PC-9 (cell line): ENCODE results near the gene PFDN4. TPM values are rescaled to one million over a fixed set of nuclear protein-coding genes. Genes with fewer than 3 reads are reported as not detected.
"Not testable (repeated sequence)": the region's sequence is repeated elsewhere in the genome, so short reads cannot be mapped to it uniquely, and the experiment has no call there.

Experiments used
- BruUV-seq: library from RNA; stranded (reverse); fragments of 400-500 nt; replicated peaks from 2 replicates; lab custom pipeline; 2021; lab: Mats Ljungman, UMichigan
- CTCF ChIA-PET: fragments of 300-600 bp; sonication (Branson Sonifier 250); formaldehyde crosslinking; loops from one replicate; lab custom pipeline; 2022; ENCODE audit warnings: antibody characterized with exemption; lab: Charles Lee
- POLR2A ChIA-PET: fragments of 300-600 bp; sonication (Branson Sonifier 250); formaldehyde crosslinking; loops from one replicate; lab custom pipeline; 2022; ENCODE audit warnings: antibody characterized with exemption; ENCODE audit not compliant: unreplicated experiment; lab: Charles Lee
- DNase-seq, 2 experiments: peaks; one replicate each; pipeline versions ENCODE4 v3.0.0 to v3.0.0-alpha.2; 2015 to 2022; ENCODE audit warnings: mixed read lengths in 1 of 2
- H2AFZ ChIP-seq: fragments of 200-600 bp; sonication (generic); 2 replicates; pipeline ENCODE4 v1.8.1; 2017; ENCODE audit warnings: antibody characterized with exemption
- H3F3A ChIP-seq: fragments of 200-600 bp; sonication (generic); 2 replicates; pipeline ENCODE4 v1.8.1; 2017; ENCODE audit warnings: antibody characterized with exemption, mild to moderate bottlenecking, low read depth; ENCODE audit not compliant: insufficient read depth
- H3K27ac ChIP-seq: fragments of 200-600 bp; sonication (generic); 2 replicates; pipeline ENCODE4 v1.6.1; 2016; ENCODE audit warnings: mixed run types
- H3K27me3 ChIP-seq: fragments of 200-600 bp; sonication (generic); 2 replicates; pipeline ENCODE4 v1.6.1; 2016; ENCODE audit warnings: low read depth, mixed run types; ENCODE audit not compliant: insufficient read depth
- H3K36me3 ChIP-seq: fragments of 200-600 bp; sonication (generic); 2 replicates; pipeline ENCODE4 v1.6.1; 2016; ENCODE audit warnings: low read depth, mixed run types
- H3K4me1 ChIP-seq: fragments of 200-600 bp; sonication (generic); replicated peaks from 2 replicates; pipeline ENCODE4 v1.6.1; 2016; ENCODE audit warnings: mixed run types; ENCODE audit not compliant: insufficient read depth
- H3K4me2 ChIP-seq: fragments of 200-600 bp; sonication (generic); 2 replicates; pipeline ENCODE4 v1.6.1; 2017; ENCODE audit warnings: mixed run types
- H3K4me3 ChIP-seq: fragments of 200-600 bp; sonication (generic); 2 replicates; pipeline ENCODE4 v1.6.1; 2016; ENCODE audit warnings: mixed run types
- H3K79me2 ChIP-seq: fragments of 200-600 bp; sonication (generic); 2 replicates; pipeline ENCODE4 v1.6.1; 2017; ENCODE audit warnings: low read depth, mixed run types
- H3K9me2 ChIP-seq: fragments of 200-600 bp; sonication (generic); 2 replicates; pipeline ENCODE4 v1.8.1; 2017; ENCODE audit warnings: mild to moderate bottlenecking; ENCODE audit not compliant: insufficient read depth
- H3K9me3 ChIP-seq: fragments of 200-600 bp; sonication (generic); 2 replicates; pipeline ENCODE4 v1.8.1; 2016; ENCODE audit warnings: low read depth; ENCODE audit not compliant: insufficient read depth
- H4K20me1 ChIP-seq: fragments of 200-600 bp; sonication (generic); 2 replicates; pipeline ENCODE4 v1.8.1; 2017; ENCODE audit not compliant: insufficient read depth
- EZH2 ChIP-seq: fragments of 200-600 bp; sonication (generic); IDR thresholded peaks from 2 replicates; pipeline ENCODE4 v1.8.0; 2017; ENCODE audit warnings: antibody characterized with exemption, low read depth
- intact Hi-C: fragments of 100-400 bp; cut with micrococcal nuclease; formaldehyde crosslinking; loops from one replicate; pipeline ENCODE4 v1.10.0; 2022; ENCODE audit not compliant: unreplicated experiment
- total RNA-seq: library from RNA; stranded (reverse); gene quantifications from 2 replicates; pipeline ENCODE4 v1.2.3, GENCODE V29; 2021
- TF ChIP-seq, protein P1 (sequence below): fragments of 200-600 bp; sonication (generic); conservative IDR thresholded peaks from 2 replicates; pipeline ENCODE4 v1.6.1; 2017; ENCODE audit warnings: mixed run types, antibody characterized with exemption, mild to moderate bottlenecking, moderate library complexity

Gene PFDN4
- total RNA-seq, 1 experiment from 2014 or later, result 49.5 TPM

DNA sequence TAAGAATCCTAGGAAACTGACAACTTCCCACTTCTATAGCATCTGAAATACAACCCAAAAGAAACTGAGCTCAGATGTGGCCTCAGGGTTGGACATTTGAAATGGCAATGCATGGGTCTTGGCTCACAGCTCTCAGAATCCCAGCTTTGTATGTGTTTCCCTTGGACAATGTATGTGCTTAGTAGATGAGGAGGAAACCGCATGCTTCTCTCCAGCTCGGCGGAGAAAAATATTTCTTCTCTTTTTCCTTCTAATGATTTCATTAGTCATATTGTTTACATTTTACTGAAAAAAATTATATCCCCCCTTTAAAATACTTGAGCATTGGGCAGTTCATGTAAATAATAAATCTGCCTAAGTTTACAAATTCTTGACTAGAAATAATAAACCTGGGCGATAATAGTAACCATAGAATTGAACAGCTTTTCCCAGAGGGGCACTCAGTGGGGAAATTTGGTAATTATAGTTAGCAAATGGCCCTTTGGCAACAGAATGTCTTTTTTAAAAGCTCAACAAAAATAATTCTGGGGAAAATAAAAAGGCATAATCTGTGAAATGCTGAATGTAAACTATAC is 55.3 kb downstream of the PFDN4 start:
- no peak overlapping the region for H2AFZ ChIP-seq
- H3K4me3 ChIP-seq, result no peak overlapping the region
- intact Hi-C loops, result no loop called here
- ChIA-PET POLR2A (no interaction called here), CTCF (no interaction called here)
- no peak overlapping the region for H3K4me2 ChIP-seq
- BruUV-seq, result no TSS peak
- no peak for TF ChIP-seq EZH2
- TF ChIP-seq, protein P1, sequence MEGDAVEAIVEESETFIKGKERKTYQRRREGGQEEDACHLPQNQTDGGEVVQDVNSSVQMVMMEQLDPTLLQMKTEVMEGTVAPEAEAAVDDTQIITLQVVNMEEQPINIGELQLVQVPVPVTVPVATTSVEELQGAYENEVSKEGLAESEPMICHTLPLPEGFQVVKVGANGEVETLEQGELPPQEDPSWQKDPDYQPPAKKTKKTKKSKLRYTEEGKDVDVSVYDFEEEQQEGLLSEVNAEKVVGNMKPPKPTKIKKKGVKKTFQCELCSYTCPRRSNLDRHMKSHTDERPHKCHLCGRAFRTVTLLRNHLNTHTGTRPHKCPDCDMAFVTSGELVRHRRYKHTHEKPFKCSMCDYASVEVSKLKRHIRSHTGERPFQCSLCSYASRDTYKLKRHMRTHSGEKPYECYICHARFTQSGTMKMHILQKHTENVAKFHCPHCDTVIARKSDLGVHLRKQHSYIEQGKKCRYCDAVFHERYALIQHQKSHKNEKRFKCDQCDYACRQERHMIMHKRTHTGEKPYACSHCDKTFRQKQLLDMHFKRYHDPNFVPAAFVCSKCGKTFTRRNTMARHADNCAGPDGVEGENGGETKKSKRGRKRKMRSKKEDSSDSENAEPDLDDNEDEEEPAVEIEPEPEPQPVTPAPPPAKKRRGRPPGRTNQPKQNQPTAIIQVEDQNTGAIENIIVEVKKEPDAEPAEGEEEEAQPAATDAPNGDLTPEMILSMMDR, result no peak
- DNase-seq, result no peak
- H3K4me1 ChIP-seq, result peaks cover 29% of the 10 kb centered on the region
- H3K36me3 ChIP-seq, result no peaks in the 10 kb centered on the region
- no peaks in the 10 kb centered on the region for H3K9me2 ChIP-seq
- H3F3A ChIP-seq, result peaks cover 17% of the 10 kb centered on the region
- no peak overlapping the region for H3K27ac ChIP-seq
- H3K27me3 ChIP-seq, result no peaks in the 10 kb centered on the region
- no peaks in the 10 kb centered on the region for H4K20me1 ChIP-seq
- H3K9me3 ChIP-seq, result no peaks in the 10 kb centered on the region
- H3K79me2 ChIP-seq, result no peaks in the 10 kb centered on the region

DNA sequence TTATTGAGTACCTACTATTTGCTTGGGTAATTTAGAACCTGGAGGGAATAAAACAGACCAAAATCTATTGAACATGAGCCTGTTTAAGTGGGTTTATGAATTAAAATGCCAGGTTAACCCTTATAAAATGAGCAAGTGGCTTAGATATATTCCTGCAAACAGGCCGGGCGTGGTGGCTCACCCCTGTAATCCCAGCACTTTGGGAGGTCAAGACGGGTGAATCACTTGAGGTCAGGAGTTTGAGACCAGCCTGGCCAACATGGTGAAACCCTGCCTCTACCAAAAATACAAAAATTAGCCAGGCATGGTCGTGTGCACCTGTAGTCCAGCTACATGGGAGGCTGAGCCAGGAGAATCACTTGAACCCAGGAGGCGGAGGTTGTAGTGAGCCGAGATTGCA is 57.9 kb downstream of the PFDN4 start:
- Histone ChIP-seq H3F3A (peaks cover 34% of the 10 kb centered on the region), H3K4me2 (peak overlapping the region; percentile 7; the same call in 1 of the 2 replicates), H3K27ac (peak overlapping the region; percentile 86), H3K4me1 (peaks cover 47% of the 10 kb centered on the region)
- H3K79me2 ChIP-seq, intact Hi-C loops, CTCF ChIA-PET, H3K27me3 ChIP-seq, H3K9me3 ChIP-seq, H3K9me2 ChIP-seq, BruUV-seq, H2AFZ ChIP-seq, DNase-seq, H3K36me3 ChIP-seq, H4K20me1 ChIP-seq, H3K4me3 ChIP-seq: not testable (repeated sequence)
- POLR2A ChIA-PET, result interaction anchor here (0.7 kb wide), 1 partner anchor 674 kb away, joined by 6 read pairs; no protein-coding TSS in a partner anchor

DNA sequence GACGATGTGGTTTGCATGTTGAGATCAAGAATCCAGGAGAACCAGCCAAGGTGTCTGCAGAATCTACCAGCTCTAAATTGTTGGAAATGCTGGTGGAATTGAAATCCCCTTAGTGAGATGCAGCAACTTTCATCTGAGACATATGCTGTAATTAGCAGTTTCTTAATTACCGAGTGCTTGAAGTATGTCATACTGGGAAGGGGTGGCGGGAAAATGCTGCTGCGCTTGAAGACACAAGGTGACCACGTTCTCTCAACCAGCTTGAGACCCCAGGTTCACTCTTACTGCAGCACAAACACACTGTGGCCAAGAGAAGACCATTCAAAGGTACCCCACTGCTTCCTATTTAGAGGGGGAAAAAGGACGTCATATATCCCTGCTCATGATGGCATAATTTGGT is 59.0 kb downstream of the PFDN4 start:
- DNase-seq, result no peak
- POLR2A ChIA-PET, result interaction anchor here (0.6 to 0.7 kb wide), 5 partner anchors 21 to 383 kb away, joined by 3 to 5 read pairs (median 3); no protein-coding TSS in a partner anchor
- Histone ChIP-seq H3K36me3 (no peaks in the 10 kb centered on the region), H3K4me3 (peak overlapping the region; percentile 37; the same call in 1 of the 2 replicates), H3K4me1 (peaks cover 47% of the 10 kb centered on the region), H3K27ac (peak overlapping the region; percentile 86), H3K9me3 (no peaks in the 10 kb centered on the region), H2AFZ (peak overlapping the region; percentile 69), H3F3A (peaks cover 34% of the 10 kb centered on the region), H3K27me3 (no peaks in the 10 kb centered on the region), H4K20me1 (no peaks in the 10 kb centered on the region), H3K79me2 (no peaks in the 10 kb centered on the region), H3K4me2 (peak overlapping the region; percentile 70), H3K9me2 (no peaks in the 10 kb centered on the region)
- TF ChIP-seq, protein P1, result no peak
- CTCF ChIA-PET, result interaction anchor here (0.9 kb wide), 1 partner anchor 99 kb away, joined by 3 read pairs; no protein-coding TSS in a partner anchor
- intact Hi-C loops, result loop anchor here (1.0 kb wide), 2 partner anchors 10 to 78 kb away; no protein-coding TSS in a partner anchor
- BruUV-seq, result TSS peak; percentile 98
